SK-N-SH (cell line): Measurements from ENCODE around the gene CNTNAP5. TPM values are rescaled to one million over a fixed set of nuclear protein-coding genes. Genes with fewer than 3 reads are reported as not detected.

Source experiments
- CTCF ChIA-PET: fragments of 300-600, 350-600 bp; formaldehyde crosslinking; extraction: SDS; loops from one replicate; lab custom pipeline; 2021; lab: Yijun Ruan, JAX
- POLR2A ChIA-PET: fragments of 350-600 bp; sonication (Branson Sonifier 250); formaldehyde crosslinking; extraction: SDS; loops from one replicate; lab custom pipeline; 2020; ENCODE audit warnings: antibody characterized with exemption, inconsistent platforms; lab: Yijun Ruan, JAX
- DNase-seq: peaks from one replicate; pipeline ENCODE4 v3.0.0; 2012
- H2AFZ ChIP-seq: fragments of 200-600 bp; sonication (generic); 2 replicates; pipeline ENCODE4 v1.8.1; 2016; ENCODE audit warnings: antibody characterized with exemption, mild to moderate bottlenecking, low read depth
- H3F3A ChIP-seq: fragments of 200-600 bp; sonication (generic); replicated peaks from 2 replicates; pipeline ENCODE3; 2016; ENCODE audit warnings: antibody characterized with exemption, mild to moderate bottlenecking; ENCODE audit not compliant: insufficient read depth
- H3K27ac ChIP-seq, 2 experiments: fragments of 200-500 bp in 1 of 2; fragments of 200-600 bp in 1 of 2; sonication (Bioruptor generic) in 1 of 2; sonication (generic), shearing (Covaris generic) in 1 of 2; 2 replicates each; pipeline versions ENCODE4 v1.5.1 to v1.6.1; 2014 to 2016; ENCODE audit warnings: low read depth in 2 of 2, inconsistent platforms in 1 of 2, low read length in 1 of 2, mild to moderate bottlenecking in 1 of 2, mixed read lengths in 1 of 2
- H3K27me3 ChIP-seq: fragments of 200-600 bp; sonication (generic), shearing (Covaris generic); 2 replicates; pipeline ENCODE4 v1.6.1; 2016; ENCODE audit warnings: mixed run types; ENCODE audit not compliant: insufficient read depth
- H3K36me3 ChIP-seq, 2 experiments: fragments of 200-500 bp in 1 of 2; fragments of 200-600 bp in 1 of 2; sonication (Bioruptor generic) in 1 of 2; sonication (generic) in 1 of 2; replicated peaks in 1 of 2; 2 replicates each; pipeline versions ENCODE3 to v1.5.1; 2014 to 2016; ENCODE audit warnings: low read length in 1 of 2, mild to moderate bottlenecking in 1 of 2; ENCODE audit not compliant: insufficient read depth in 2 of 2, control insufficient read depth in 1 of 2
- H3K4me1 ChIP-seq, 2 experiments: fragments of 200-500 bp in 1 of 2; fragments of 200-600 bp in 1 of 2; sonication (Bioruptor generic) in 1 of 2; sonication (generic), shearing (Covaris generic) in 1 of 2; 2 replicates each; pipeline versions ENCODE4 v1.5.1 to v1.6.1; 2014 to 2016; ENCODE audit warnings: low read depth in 1 of 2, low read length in 1 of 2, mixed run types in 1 of 2; ENCODE audit not compliant: insufficient read depth in 2 of 2, control insufficient read depth in 1 of 2
- H3K4me2 ChIP-seq: fragments of 200-600 bp; sonication (generic), shearing (Covaris generic); 2 replicates; pipeline ENCODE4 v1.6.1; 2017; ENCODE audit warnings: mixed run types
- H3K4me3 ChIP-seq, 2 experiments: fragments of 200-500 bp in 1 of 2; fragments of 200-600 bp in 1 of 2; sonication (Bioruptor generic) in 1 of 2; sonication (generic), shearing (Covaris generic) in 1 of 2; 2 replicates each; pipeline versions ENCODE4 v1.5.1 to v1.8.1; 2014 to 2016; ENCODE audit warnings: low read depth in 2 of 2, inconsistent platforms in 1 of 2, low read length in 1 of 2, mild to moderate bottlenecking in 1 of 2, mixed read lengths in 1 of 2, moderate library complexity in 1 of 2
- H3K79me2 ChIP-seq: fragments of 200-600 bp; sonication (generic); 2 replicates; pipeline ENCODE4 v1.8.1; 2017; ENCODE audit warnings: mild to moderate bottlenecking; ENCODE audit not compliant: insufficient read depth
- H3K9ac ChIP-seq: fragments of 200-600 bp; sonication (generic); 2 replicates; pipeline ENCODE4 v1.6.1; 2017; ENCODE audit warnings: mixed run types
- H3K9me2 ChIP-seq: fragments of 200-600 bp; sonication (generic); 2 replicates; pipeline ENCODE4 v1.6.1; 2017; ENCODE audit warnings: mixed run types
- H3K9me3 ChIP-seq: fragments of 200-600 bp; sonication (generic); 2 replicates; pipeline ENCODE4 v1.6.1; 2017; ENCODE audit warnings: mixed run types, mild to moderate bottlenecking, moderate library complexity
- H4K20me1 ChIP-seq: fragments of 200-600 bp; sonication (generic); 2 replicates; pipeline ENCODE4 v1.6.1; 2017; ENCODE audit warnings: mild to moderate bottlenecking, mixed run types; ENCODE audit not compliant: insufficient read depth
- CHD2 ChIP-seq: fragments of 150-350 bp; IDR thresholded peaks from 2 replicates; pipeline ENCODE4 v1.6.1; 2018; ENCODE audit warnings: low read length; ENCODE audit not compliant: partially characterized antibody
- ELF1 ChIP-seq: IDR thresholded peaks from 2 replicates; pipeline ENCODE4 v1.4.0; 2012
- EZH2phosphoT487 ChIP-seq: fragments of 200-600 bp; sonication (generic); IDR thresholded peaks from 2 replicates; pipeline ENCODE4 v1.6.1; 2017; ENCODE audit warnings: low read depth, mixed run types, mild to moderate bottlenecking, antibody characterized with exemption, moderate library complexity, borderline replicate concordance
- FOXJ3 ChIP-seq: sonication (generic); formaldehyde crosslinking; IDR thresholded peaks from 2 replicates; pipeline ENCODE4 v1.5.1; 2020; ENCODE audit warnings: mild to moderate bottlenecking, missing genetic modification reagents
- FOXM1 ChIP-seq: IDR thresholded peaks from 2 replicates; pipeline ENCODE4 v1.4.0; 2012; ENCODE audit warnings: low read depth, mild to moderate bottlenecking
- GABPA ChIP-seq: IDR thresholded peaks from 2 replicates; pipeline ENCODE4 v1.4.0; 2012; ENCODE audit warnings: low read depth, mild to moderate bottlenecking
- MEF2A ChIP-seq: IDR thresholded peaks from 2 replicates; pipeline ENCODE4 v1.4.0; 2012; ENCODE audit warnings: low read depth, borderline replicate concordance
- NRF1 ChIP-seq: IDR thresholded peaks from 2 replicates; pipeline ENCODE4 v1.6.1; 2012; ENCODE audit warnings: low read depth, mild to moderate bottlenecking, low read length
- PBX3 ChIP-seq: IDR thresholded peaks from 2 replicates; pipeline ENCODE4; 2012
- RAD21 ChIP-seq: IDR thresholded peaks from 2 replicates; pipeline ENCODE4 v1.6.1; 2012; ENCODE audit warnings: mild to moderate bottlenecking, low read length
- SMC3 ChIP-seq: IDR thresholded peaks from 2 replicates; pipeline ENCODE4 v1.6.1; 2012; ENCODE audit warnings: low read depth, low read length, improper control_type of control experiment
- TAF1 ChIP-seq: IDR thresholded peaks from 2 replicates; pipeline ENCODE4 v1.6.1; 2012; ENCODE audit warnings: low read depth, mild to moderate bottlenecking, low read length, moderate library complexity, borderline replicate concordance
- TCF12 ChIP-seq: IDR thresholded peaks from 2 replicates; pipeline ENCODE4 v1.4.0; 2012
- USF2 ChIP-seq: fragments of 150-350 bp; IDR thresholded peaks from 2 replicates; pipeline ENCODE4 v1.6.1; 2017; ENCODE audit warnings: antibody characterized with exemption, low read length, low read depth, borderline replicate concordance
- YY1 ChIP-seq: IDR thresholded peaks from 2 replicates; pipeline ENCODE4 v1.4.0; 2012; ENCODE audit warnings: low read depth, mild to moderate bottlenecking
- ZBTB33 ChIP-seq: IDR thresholded peaks from 2 replicates; pipeline ENCODE4 v1.4.0; 2012; ENCODE audit warnings: low read depth, borderline replicate concordance
- WGBS: methylation state at CpG from one replicate; pipeline ENCODE4 v1.1.6; 2017; ENCODE audit warnings: low lambda C conversion rate; 5-methylcytosine and 5-hydroxymethylcytosine counted together
- polyA plus RNA-seq, 3 experiments: library from polyadenylated mRNA; depleted of rRNA; stranded (reverse); fragments of >200 nt; gene quantifications; 2 replicates each; pipeline ENCODE4 v1.2.3, GENCODE V29; 2012

CNTNAP5 gene
- polyA plus RNA-seq, 1 of the 3 experiments (the other 2 are of a cell fraction), result 0.08 TPM

GRCh38 chr2:124623560-124623959, 598.5 kb downstream of the CNTNAP5 start:
- DNase-seq, result no peak
- H3K79me2 ChIP-seq, result no peaks in the 10 kb centered on the region
- H2AFZ ChIP-seq, result no peak overlapping the region
- no peak overlapping the region for H3K4me2 ChIP-seq
- no peak overlapping the region for H3K27ac ChIP-seq
- no peak overlapping the region for H3K9ac ChIP-seq
- H3F3A ChIP-seq, result no peaks in the 10 kb centered on the region
- H3K9me3 ChIP-seq, result no peaks in the 10 kb centered on the region; the same call in 1 of the 2 replicates
- H3K9me2 ChIP-seq, result no peaks in the 10 kb centered on the region
- ChIA-PET POLR2A (no interaction called here), CTCF (no interaction called here)
- no peak overlapping the region for H3K4me3 ChIP-seq
- no peak for TF ChIP-seq USF2
- no peak for TF ChIP-seq FOXM1
- no peak for TF ChIP-seq SMC3
- H3K4me1 ChIP-seq, result no peaks in the 10 kb centered on the region
- H4K20me1 ChIP-seq, result no peaks in the 10 kb centered on the region
- H3K36me3 ChIP-seq, result no peaks in the 10 kb centered on the region
- no peaks in the 10 kb centered on the region for H3K27me3 ChIP-seq

- Histone ChIP-seq H3K27ac (no peak overlapping the region), H3K4me2 (no peak overlapping the region), H4K20me1 (no peaks in the 10 kb centered on the region), H3K4me3 (no peak overlapping the region), H3K27me3 (no peaks in the 10 kb centered on the region), H2AFZ (no peak overlapping the region), H3K9ac (no peak overlapping the region), H3K9me2 (no peaks in the 10 kb centered on the region), H3F3A (no peaks in the 10 kb centered on the region), H3K79me2 (no peaks in the 10 kb centered on the region), H3K4me1 (no peaks in the 10 kb centered on the region), H3K9me3 (no peaks in the 10 kb centered on the region; the same call in 1 of the 2 replicates), H3K36me3 (no peaks in the 10 kb centered on the region)
- ChIA-PET CTCF (no interaction called here), POLR2A (no interaction called here)
- WGBS, result 9% methylated on average over 4 of the region's 5 CpGs
- DNase-seq, result no peak
- TF ChIP-seq TCF12 (no peak), CHD2 (no peak), NRF1 (no peak), TAF1 (no peak), FOXJ3 (CRISPR knock-in tag) (no peak), GABPA (no peak), YY1 (no peak), PBX3 (no peak), EZH2phosphoT487 (no peak), RAD21 (no peak), ZBTB33 (no peak), USF2 (no peak), MEF2A (no peak), ELF1 (no peak)
Measured at GRCh38 chr2:124625561-124625960, 600.5 kb downstream of the CNTNAP5 start.
